K562 (cell line): ENCODE results near the gene FAM25A.
"Not testable (repeated sequence)": the region's sequence is repeated elsewhere in the genome, so short reads cannot be mapped to it uniquely, and the experiment has no call there.

Experiments
- BACH1 ChIP-seq: fragments of 200-800 bp; sonication (Bioruptor generic); IDR thresholded peaks from 2 replicates; pipeline ENCODE4 v1.6.1; 2016; ENCODE audit warnings: missing genetic modification characterization, missing compliant biosample characterization
- KAT7 ChIP-seq: sonication (generic); formaldehyde crosslinking; IDR thresholded peaks from 2 replicates; pipeline ENCODE4 v1.8.0; 2022; ENCODE audit warnings: missing genetic modification reagents, mild to moderate bottlenecking, borderline replicate concordance
- MAFK ChIP-seq: IDR thresholded peaks from 2 replicates; pipeline ENCODE4 v1.6.1; 2011; ENCODE audit warnings: low read length, improper control_type of control experiment
- MAX ChIP-seq: sonication (generic); formaldehyde crosslinking; IDR thresholded peaks from 2 replicates; pipeline ENCODE4 v1.9.0; 2022; ENCODE audit warnings: mild to moderate bottlenecking, missing genetic modification reagents
- NR2C1 ChIP-seq, 2 experiments: fragments of 450-650 bp; IDR thresholded peaks; 2 replicates each; pipeline ENCODE4 v1.6.1; 2017; ENCODE audit warnings: mild to moderate bottlenecking in 2 of 2, antibody characterized with exemption in 1 of 2, inconsistent platforms in 1 of 2, missing compliant biosample characterization in 1 of 2, missing genetic modification characterization in 1 of 2
- PHF21A ChIP-seq: fragments of 450-650 bp; IDR thresholded peaks from 2 replicates; pipeline ENCODE4 v1.6.1; 2017; ENCODE audit warnings: low read depth, borderline replicate concordance
- REST ChIP-seq, 2 experiments: fragments of 450-650 bp; formaldehyde crosslinking in 1 of 2; IDR thresholded peaks; 2 replicates each; pipeline versions ENCODE4 v1.4.0 to v1.6.1; 2014 to 2020; ENCODE audit warnings: mild to moderate bottlenecking in 2 of 2, borderline replicate concordance in 1 of 2, low read depth in 1 of 2
- SP1 ChIP-seq: sonication (generic); formaldehyde crosslinking; IDR thresholded peaks from 2 replicates; pipeline ENCODE4 v1.8.1; 2022; ENCODE audit warnings: mild to moderate bottlenecking, missing genetic modification reagents
- TAF1 ChIP-seq: IDR thresholded peaks from 2 replicates; pipeline ENCODE4 v1.6.1; 2011; ENCODE audit warnings: mild to moderate bottlenecking, low read length, moderate library complexity; ENCODE audit not compliant: insufficient read depth, control insufficient read depth, severe bottlenecking; ENCODE audit errors: extremely low read depth
- TCF7L2 ChIP-seq: fragments of 150-350 bp; IDR thresholded peaks from 2 replicates; pipeline ENCODE4 v1.6.1; 2016; ENCODE audit warnings: low read depth, mild to moderate bottlenecking, low read length, moderate library complexity
- ZNF12 ChIP-seq: sonication (generic); formaldehyde crosslinking; IDR thresholded peaks from 2 replicates; pipeline ENCODE4 v1.4.0; 2020; ENCODE audit warnings: mild to moderate bottlenecking, missing genetic modification reagents
- TF ChIP-seq, protein P1 (sequence below): sonication (generic); formaldehyde crosslinking; IDR thresholded peaks from 2 replicates; pipeline ENCODE4 v1.9.0; 2022; ENCODE audit warnings: mild to moderate bottlenecking, missing genetic modification reagents

DNA sequence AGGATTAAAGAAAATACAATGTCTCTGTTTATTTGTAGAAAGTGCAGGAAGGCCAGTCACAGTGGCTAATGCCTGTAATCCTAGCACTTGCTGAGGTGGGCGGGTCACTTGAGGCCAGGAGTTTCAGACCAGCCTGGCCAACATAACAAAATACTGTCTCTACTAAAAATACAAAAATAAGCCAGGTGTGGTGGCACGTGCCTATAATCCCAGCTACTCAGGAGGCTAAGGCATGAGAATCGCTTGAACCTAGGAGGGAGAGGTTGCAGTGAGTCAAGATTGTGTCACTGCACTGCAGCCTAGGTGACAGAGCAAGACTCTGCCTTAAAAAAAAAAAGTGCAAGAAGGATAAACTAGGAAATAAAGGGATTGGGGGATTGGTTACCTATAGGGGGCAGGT lies 41.6 kb upstream of the FAM25A start:
- TF ChIP-seq, protein P1, sequence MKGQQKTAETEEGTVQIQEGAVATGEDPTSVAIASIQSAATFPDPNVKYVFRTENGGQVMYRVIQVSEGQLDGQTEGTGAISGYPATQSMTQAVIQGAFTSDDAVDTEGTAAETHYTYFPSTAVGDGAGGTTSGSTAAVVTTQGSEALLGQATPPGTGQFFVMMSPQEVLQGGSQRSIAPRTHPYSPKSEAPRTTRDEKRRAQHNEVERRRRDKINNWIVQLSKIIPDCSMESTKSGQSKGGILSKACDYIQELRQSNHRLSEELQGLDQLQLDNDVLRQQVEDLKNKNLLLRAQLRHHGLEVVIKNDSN (CRISPR knock-in tag) = not testable (repeated sequence)
- not testable (repeated sequence) for TF ChIP-seq PHF21A; MAFK; MAX (CRISPR knock-in tag); REST (IDR thresholded peaks at IDR 0.05; ENCODE audit: borderline replicate concordance); REST (CRISPR knock-in tag; IDR thresholded peaks at IDR 0.05; ENCODE audit: low read depth); ZNF12 (CRISPR knock-in tag); SP1 (CRISPR knock-in tag); TAF1; BACH1; NR2C1 (IDR thresholded peaks at IDR 0.05); NR2C1 (tag; IDR thresholded peaks at IDR 0.05); TCF7L2; KAT7 (CRISPR knock-in tag)
